H1 (cell line): ENCODE results near the gene ZC3H12C.

ENCODE experiments used
- CHD1 ChIP-seq: IDR thresholded peaks from 2 replicates; pipeline ENCODE4 v1.6.1; 2012; ENCODE audit warnings: low read depth, low read length, improper control_type of control experiment
- CTCF ChIP-seq, 3 experiments: IDR thresholded peaks; 1 replicate in 2 of 3; 2 replicates in 1 of 3; pipeline versions ENCODE4 v1.5.1 to v1.6.1; 2011; ENCODE audit warnings: low read length in 3 of 3, mild to moderate bottlenecking in 3 of 3, inconsistent platforms in 2 of 3, low read depth in 1 of 3, moderate library complexity in 1 of 3; ENCODE audit not compliant: insufficient read depth in 1 of 3; ENCODE audit errors: control extremely low read depth in 1 of 3
- EGR1 ChIP-seq: IDR thresholded peaks from 2 replicates; pipeline ENCODE4 v1.6.1; 2011; ENCODE audit warnings: low read depth, low read length, borderline replicate concordance
- HDAC2 ChIP-seq, 2 experiments: fragments of 300-600 bp in 1 of 2; sonication (generic) in 1 of 2; IDR thresholded peaks; 2 replicates each; pipeline ENCODE4 v1.6.1; 2011 to 2012; ENCODE audit warnings: low read depth in 2 of 2, low read length in 2 of 2, mild to moderate bottlenecking in 2 of 2, moderate library complexity in 2 of 2, borderline replicate concordance in 1 of 2, inconsistent platforms in 1 of 2
- POLR2A ChIP-seq, 2 experiments: IDR thresholded peaks; 1 replicate in 1 of 2; 2 replicates in 1 of 2; pipeline ENCODE4 v1.6.1; 2011; ENCODE audit warnings: low read depth in 2 of 2, low read length in 2 of 2, mild to moderate bottlenecking in 2 of 2; ENCODE audit errors: control extremely low read depth in 1 of 2
- RAD21 ChIP-seq, 2 experiments: IDR thresholded peaks in 1 of 2; conservative IDR thresholded peaks in 1 of 2; 2 replicates each; pipeline ENCODE4 v1.6.1; 2011; ENCODE audit warnings: low read depth in 2 of 2, low read length in 2 of 2, improper control_type of control experiment in 1 of 2, inconsistent platforms in 1 of 2, mild to moderate bottlenecking in 1 of 2, moderate library complexity in 1 of 2

GRCh38 chr11:110152199-110152598 is 59.0 kb downstream of the ZC3H12C start:
- TF ChIP-seq CHD1 (no peak), CTCF (IDR thresholded peaks at IDR 0.05; ENCODE audit: control extremely low read depth in 1 of 3, insufficient read depth in 1 of 3, low read depth in 1 of 3, low read length in 3 of 3) (no peak), RAD21 (IDR thresholded peaks at IDR 0.05 in 1 of 2, conservative IDR thresholded peaks at IDR 0.05 in 1 of 2; ENCODE audit: low read depth in 2 of 2, low read length in 2 of 2) (no peak), POLR2A (IDR thresholded peaks at IDR 0.05; ENCODE audit: control extremely low read depth in 1 of 2, low read depth in 2 of 2, low read length in 2 of 2) (no peak), EGR1 (no peak), HDAC2 (IDR thresholded peaks at IDR 0.05; ENCODE audit: borderline replicate concordance in 1 of 2, low read depth in 2 of 2, low read length in 2 of 2) (no peak)
